Measurements from ENCODE around the gene ART1.

GRCh38 chr11:3644817-3645235, at the start of gene ART1:
- no peak for TF ChIP-seq POLR2A (IDR thresholded peaks at IDR 0.05)
- TF ChIP-seq, protein P1, sequence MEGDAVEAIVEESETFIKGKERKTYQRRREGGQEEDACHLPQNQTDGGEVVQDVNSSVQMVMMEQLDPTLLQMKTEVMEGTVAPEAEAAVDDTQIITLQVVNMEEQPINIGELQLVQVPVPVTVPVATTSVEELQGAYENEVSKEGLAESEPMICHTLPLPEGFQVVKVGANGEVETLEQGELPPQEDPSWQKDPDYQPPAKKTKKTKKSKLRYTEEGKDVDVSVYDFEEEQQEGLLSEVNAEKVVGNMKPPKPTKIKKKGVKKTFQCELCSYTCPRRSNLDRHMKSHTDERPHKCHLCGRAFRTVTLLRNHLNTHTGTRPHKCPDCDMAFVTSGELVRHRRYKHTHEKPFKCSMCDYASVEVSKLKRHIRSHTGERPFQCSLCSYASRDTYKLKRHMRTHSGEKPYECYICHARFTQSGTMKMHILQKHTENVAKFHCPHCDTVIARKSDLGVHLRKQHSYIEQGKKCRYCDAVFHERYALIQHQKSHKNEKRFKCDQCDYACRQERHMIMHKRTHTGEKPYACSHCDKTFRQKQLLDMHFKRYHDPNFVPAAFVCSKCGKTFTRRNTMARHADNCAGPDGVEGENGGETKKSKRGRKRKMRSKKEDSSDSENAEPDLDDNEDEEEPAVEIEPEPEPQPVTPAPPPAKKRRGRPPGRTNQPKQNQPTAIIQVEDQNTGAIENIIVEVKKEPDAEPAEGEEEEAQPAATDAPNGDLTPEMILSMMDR (IDR thresholded peaks at IDR 0.05): no peak
